SU-DHL-6 (cell line): Measurements from ENCODE around the gene IMPDH1.

ENCODE experiments used
- H2AFZ ChIP-seq: fragments of 200-600 bp; sonication (generic); 2 replicates; pipeline ENCODE4 v1.6.1; 2014; ENCODE audit warnings: low read depth, mild to moderate bottlenecking, moderate library complexity, mixed read lengths, antibody characterized with exemption, low read length; ENCODE audit not compliant: severe bottlenecking
- H3F3A ChIP-seq: fragments of 200-600 bp; shearing (Covaris generic); 2 replicates; pipeline ENCODE4 v1.6.0; 2016; ENCODE audit warnings: antibody characterized with exemption, mild to moderate bottlenecking; ENCODE audit not compliant: insufficient read depth
- H3K27ac ChIP-seq: fragments of 200-600 bp; sonication (generic); 2 replicates; pipeline ENCODE4 v1.5.1; 2016; ENCODE audit warnings: low read depth, mild to moderate bottlenecking, low read length, moderate library complexity, mixed read lengths
- H3K27me3 ChIP-seq: fragments of 200-600 bp; sonication (generic), shearing (Covaris generic); 2 replicates; pipeline ENCODE4 v1.6.0; 2014; ENCODE audit warnings: mild to moderate bottlenecking, low read length
- H3K36me3 ChIP-seq: fragments of 200-600 bp; sonication (generic); 2 replicates; pipeline ENCODE4 v1.6.1; 2014; ENCODE audit warnings: mild to moderate bottlenecking, low read length, mixed read lengths
- H3K4me2 ChIP-seq: fragments of 300-600, 200-600 bp; shearing (Covaris generic), sonication (generic); 2 replicates; pipeline ENCODE4 v1.6.0; 2014; ENCODE audit warnings: low read length, low read depth, mild to moderate bottlenecking; ENCODE audit not compliant: poor library complexity, severe bottlenecking
- H3K4me3 ChIP-seq: fragments of 200-600 bp; sonication (generic); 2 replicates; pipeline ENCODE4 v1.5.1; 2014; ENCODE audit warnings: antibody characterized with exemption, low read length, mild to moderate bottlenecking, mixed read lengths; ENCODE audit not compliant: insufficient read depth, poor library complexity, severe bottlenecking
- H3K79me2 ChIP-seq: fragments of 200-600 bp; sonication (generic); 2 replicates; pipeline ENCODE4 v1.6.1; 2014; ENCODE audit warnings: mild to moderate bottlenecking, low read length, moderate library complexity; ENCODE audit not compliant: insufficient read depth
- H3K9ac ChIP-seq: fragments of 200-600 bp; sonication (generic); 2 replicates; pipeline ENCODE4 v1.7.0; 2014; ENCODE audit warnings: mild to moderate bottlenecking, low read length
- H3K9me2 ChIP-seq: fragments of 200-600 bp; sonication (generic); replicated peaks from 2 replicates; pipeline ENCODE4 v1.6.1; 2014; ENCODE audit warnings: low read length; ENCODE audit not compliant: insufficient read depth
- H3K9me3 ChIP-seq: fragments of 200-600 bp; sonication (generic); 2 replicates; pipeline ENCODE4 v1.6.1; 2014; ENCODE audit warnings: low read length, mixed read lengths; ENCODE audit not compliant: insufficient read depth
- H4K20me1 ChIP-seq: fragments of 200-600 bp; sonication (generic); 2 replicates; pipeline ENCODE4 v1.6.1; 2014; ENCODE audit warnings: low read depth, mild to moderate bottlenecking, antibody characterized with exemption, low read length, moderate library complexity, mixed read lengths
- EZH2phosphoT487 ChIP-seq: fragments of 200-600 bp; sonication (generic), shearing (Covaris generic); conservative IDR thresholded peaks from 2 replicates; pipeline ENCODE4 v1.6.1; 2018; ENCODE audit warnings: mild to moderate bottlenecking, antibody characterized with exemption, low read length, moderate library complexity, mixed read lengths
- TF ChIP-seq, protein P1 (sequence below): fragments of 200-600 bp; sonication (generic); IDR thresholded peaks from one replicate; pipeline ENCODE4 v1.5.1; 2017; ENCODE audit warnings: antibody characterized with exemption, mild to moderate bottlenecking, low read length, moderate library complexity; ENCODE audit not compliant: insufficient read depth, poor library complexity, severe bottlenecking

IMPDH1 gene

GRCh38 chr7:128453836-128454804 is 44.3 kb upstream of the IMPDH1 start:
- Histone ChIP-seq H3K9ac (no peak overlapping the region), H3K27ac (no peak overlapping the region), H3K36me3 (0 out of 2 replicates have a peak, but pooled peaks cover 3% of the 10 kb centered on the region), H3K27me3 (no peaks in the 10 kb centered on the region), H3K4me2 (no peak overlapping the region), H3F3A (peaks cover 19% of the 10 kb centered on the region), H3K79me2 (peaks cover 26% of the 10 kb centered on the region), H3K9me2 (no peaks in the 10 kb centered on the region), H4K20me1 (no peaks in the 10 kb centered on the region), H3K9me3 (no peaks in the 10 kb centered on the region), H2AFZ (no peak overlapping the region), H3K4me3 (no peak overlapping the region)
- no peak for TF ChIP-seq EZH2phosphoT487
- TF ChIP-seq, protein P1, sequence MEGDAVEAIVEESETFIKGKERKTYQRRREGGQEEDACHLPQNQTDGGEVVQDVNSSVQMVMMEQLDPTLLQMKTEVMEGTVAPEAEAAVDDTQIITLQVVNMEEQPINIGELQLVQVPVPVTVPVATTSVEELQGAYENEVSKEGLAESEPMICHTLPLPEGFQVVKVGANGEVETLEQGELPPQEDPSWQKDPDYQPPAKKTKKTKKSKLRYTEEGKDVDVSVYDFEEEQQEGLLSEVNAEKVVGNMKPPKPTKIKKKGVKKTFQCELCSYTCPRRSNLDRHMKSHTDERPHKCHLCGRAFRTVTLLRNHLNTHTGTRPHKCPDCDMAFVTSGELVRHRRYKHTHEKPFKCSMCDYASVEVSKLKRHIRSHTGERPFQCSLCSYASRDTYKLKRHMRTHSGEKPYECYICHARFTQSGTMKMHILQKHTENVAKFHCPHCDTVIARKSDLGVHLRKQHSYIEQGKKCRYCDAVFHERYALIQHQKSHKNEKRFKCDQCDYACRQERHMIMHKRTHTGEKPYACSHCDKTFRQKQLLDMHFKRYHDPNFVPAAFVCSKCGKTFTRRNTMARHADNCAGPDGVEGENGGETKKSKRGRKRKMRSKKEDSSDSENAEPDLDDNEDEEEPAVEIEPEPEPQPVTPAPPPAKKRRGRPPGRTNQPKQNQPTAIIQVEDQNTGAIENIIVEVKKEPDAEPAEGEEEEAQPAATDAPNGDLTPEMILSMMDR: no peak

DNA sequence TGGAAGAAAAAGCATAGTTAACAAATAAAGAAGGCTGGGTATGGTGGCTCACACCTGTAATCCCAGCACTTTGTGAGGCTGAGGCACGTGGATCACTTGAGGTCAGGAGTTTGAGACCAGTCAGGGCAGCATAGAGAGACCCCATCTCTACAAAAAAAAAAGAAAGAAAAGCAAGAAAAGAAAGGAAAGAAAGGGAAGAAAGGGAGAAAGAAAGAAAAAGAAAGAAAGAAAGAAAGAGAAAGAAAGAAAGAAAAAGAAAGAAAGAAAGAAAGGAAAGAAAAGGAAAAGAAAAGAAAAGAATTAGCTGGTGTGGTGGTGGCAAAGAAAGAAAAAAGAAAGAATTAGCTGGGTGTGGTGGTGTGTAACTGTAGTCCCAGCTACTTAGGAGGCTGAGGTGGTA is 42.8 kb upstream of the IMPDH1 start:
- H3F3A ChIP-seq: peaks cover 5% of the 10 kb centered on the region; the same call in 1 of the 2 replicates
- no peak overlapping the region for H3K9ac ChIP-seq
- no peaks in the 10 kb centered on the region for H3K9me2 ChIP-seq
- H3K4me2 ChIP-seq: no peak overlapping the region
- H3K79me2 ChIP-seq: peaks cover 17% of the 10 kb centered on the region
- TF ChIP-seq EZH2phosphoT487: no peak
- TF ChIP-seq, protein P1: no peak
- no peaks in the 10 kb centered on the region for H3K27me3 ChIP-seq
- H4K20me1 ChIP-seq: no peaks in the 10 kb centered on the region
- H3K27ac ChIP-seq: no peak overlapping the region
- no peak overlapping the region for H2AFZ ChIP-seq
- no peak overlapping the region for H3K4me3 ChIP-seq
- H3K9me3 ChIP-seq: no peaks in the 10 kb centered on the region
- H3K36me3 ChIP-seq: 0 out of 2 replicates have a peak, but pooled peaks cover 3% of the 10 kb centered on the region

- Histone ChIP-seq H4K20me1 (no peaks in the 10 kb centered on the region), H2AFZ (no peak overlapping the region), H3F3A (peaks cover 5% of the 10 kb centered on the region; the same call in 1 of the 2 replicates), H3K4me3 (no peak overlapping the region), H3K9me2 (no peaks in the 10 kb centered on the region), H3K36me3 (no peaks in the 10 kb centered on the region), H3K9ac (no peak overlapping the region), H3K79me2 (peaks cover 1% of the 10 kb centered on the region), H3K4me2 (no peak overlapping the region), H3K27me3 (no peaks in the 10 kb centered on the region), H3K9me3 (no peaks in the 10 kb centered on the region), H3K27ac (no peak overlapping the region)
- TF ChIP-seq, protein P1: no peak
- TF ChIP-seq EZH2phosphoT487: no peak
Observed at GRCh38 chr7:128450913-128451312, 41.1 kb upstream of the IMPDH1 start.
